Activated CD4-positive, CD25-positive, alpha-beta regulatory T cell treated with anti-CD3 and anti-CD28 coated beads, Interleukin-2, amount 50 U/mL, for 16 hours (primary cell): ENCODE results near the gene IFFO2.
"Not testable (repeated sequence)": the region's sequence is repeated elsewhere in the genome, so short reads cannot be mapped to it uniquely, and the experiment has no call there.

Source experiments
- DNase-seq: peaks from one replicate; pipeline ENCODE4 v3.0.0-alpha.2; 2020; ENCODE audit warnings: low read depth, low spot score

IFFO2 gene

GRCh38 chr1:18895317-18895716 is 61.2 kb downstream of the IFFO2 start:
- DNase-seq: no peak

- no peak for DNase-seq
These were observed 63.4 kb downstream of the IFFO2 start for GRCh38 chr1:18893120-18893519.

- DNase-seq: not testable (repeated sequence)
These were observed 64.6 kb downstream of the IFFO2 start for GRCh38 chr1:18891858-18892257.

GRCh38 chr1:18891426-18891780 is 65.1 kb downstream of the IFFO2 start:
- DNase-seq: no peak

- no peak for DNase-seq
These were observed 65.6 kb downstream of the IFFO2 start for GRCh38 chr1:18890706-18891425.

- DNase-seq: no peak
These were observed 70.5 kb downstream of the IFFO2 start for GRCh38 chr1:18886003-18886335.

GRCh38 chr1:18885311-18886002 is 71.0 kb downstream of the IFFO2 start:
- no peak for DNase-seq

- DNase-seq: no peak
These were observed 71.7 kb downstream of the IFFO2 start for GRCh38 chr1:18884727-18885126.

GRCh38 chr1:18884419-18884717 is 72.1 kb downstream of the IFFO2 start:
- DNase-seq: no peak

GRCh38 chr1:18883636-18884418 is 72.6 kb downstream of the IFFO2 start:
- DNase-seq: peak; percentile 47

- no peak for DNase-seq
These were observed 73.4 kb downstream of the IFFO2 start for GRCh38 chr1:18883079-18883478.

GRCh38 chr1:18882486-18882885 is 74.0 kb downstream of the IFFO2 start:
- DNase-seq: no peak

- no peak for DNase-seq
These were observed 74.6 kb downstream of the IFFO2 start for GRCh38 chr1:18881642-18882431.

- no peak for DNase-seq
These were observed 75.3 kb downstream of the IFFO2 start for GRCh38 chr1:18881164-18881563.

GRCh38 chr1:18880585-18880984 is 75.9 kb downstream of the IFFO2 start:
- DNase-seq: no peak

GRCh38 chr1:18879791-18880309 is 76.6 kb downstream of the IFFO2 start:
- DNase-seq: no peak

GRCh38 chr1:18879215-18879790 is 77.2 kb downstream of the IFFO2 start:
- DNase-seq: no peak

GRCh38 chr1:18878538-18879214 is 77.8 kb downstream of the IFFO2 start:
- DNase-seq: no peak

GRCh38 chr1:18877282-18877681 is 79.2 kb downstream of the IFFO2 start:
- DNase-seq: no peak

GRCh38 chr1:18876210-18876609 is 80.3 kb downstream of the IFFO2 start:
- DNase-seq: no peak

- DNase-seq: no peak
These were observed 80.7 kb downstream of the IFFO2 start for GRCh38 chr1:18875796-18876128.
